NCI-H2107 (cell line): Measurements from ENCODE around the gene PDK2.

Source experiments
- DNase-seq: peaks from one replicate; lab custom pipeline; 2025; lab: John Stamatoyannopoulos, UW

Gene PDK2

DNA sequence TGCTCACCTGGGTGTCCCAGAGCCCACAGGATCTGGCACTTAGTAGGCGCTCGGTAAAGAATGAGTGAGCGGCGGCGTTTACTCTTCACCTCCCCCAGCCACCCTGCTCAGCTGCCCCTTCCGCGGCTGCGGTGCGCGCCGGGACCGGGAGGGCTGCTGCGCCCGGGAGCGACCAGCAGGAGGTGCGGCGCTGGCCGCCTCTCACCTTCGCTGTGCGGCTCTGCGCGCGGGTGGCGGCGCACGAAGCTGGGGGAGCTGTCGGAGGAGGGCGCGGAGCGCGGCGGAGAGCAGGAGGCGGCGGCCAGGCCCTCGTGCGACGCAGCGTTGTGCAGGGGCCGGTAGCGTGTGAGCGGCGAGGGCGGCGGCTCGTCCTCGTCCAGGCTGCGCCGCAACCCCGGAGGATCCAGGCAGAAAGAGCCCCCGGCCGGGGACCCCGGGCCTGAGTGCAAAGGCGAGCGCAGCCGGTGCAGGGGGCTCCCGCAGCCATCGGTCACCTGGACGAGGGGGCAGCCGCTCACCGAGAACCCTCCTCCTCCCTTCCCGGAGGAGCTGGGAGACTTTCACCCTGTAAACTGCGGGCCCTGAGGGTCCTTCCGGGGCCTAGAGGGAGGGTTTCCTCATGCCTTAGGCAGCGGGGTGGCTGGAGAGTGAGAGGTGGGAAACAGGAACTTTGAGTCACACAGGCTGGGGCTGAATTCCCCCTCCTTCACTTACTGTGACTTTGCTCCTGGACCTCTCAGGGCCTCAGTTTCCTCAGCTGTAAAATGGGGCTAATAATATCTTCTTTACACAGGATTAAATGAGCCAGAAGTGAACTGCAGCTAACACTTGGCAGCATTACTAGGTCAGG, 22.3 kb downstream of the PDK2 start:
- peak; percentile 57 for DNase-seq

GRCh38 chr17:50118076-50118827, 23.1 kb downstream of the PDK2 start:
- DNase-seq = no peak

- DNase-seq = no peak
Observed at GRCh38 chr17:50118828-50119218, 23.7 kb downstream of the PDK2 start.

- DNase-seq = no peak
Observed at GRCh38 chr17:50120475-50121253, 25.5 kb downstream of the PDK2 start.

DNA sequence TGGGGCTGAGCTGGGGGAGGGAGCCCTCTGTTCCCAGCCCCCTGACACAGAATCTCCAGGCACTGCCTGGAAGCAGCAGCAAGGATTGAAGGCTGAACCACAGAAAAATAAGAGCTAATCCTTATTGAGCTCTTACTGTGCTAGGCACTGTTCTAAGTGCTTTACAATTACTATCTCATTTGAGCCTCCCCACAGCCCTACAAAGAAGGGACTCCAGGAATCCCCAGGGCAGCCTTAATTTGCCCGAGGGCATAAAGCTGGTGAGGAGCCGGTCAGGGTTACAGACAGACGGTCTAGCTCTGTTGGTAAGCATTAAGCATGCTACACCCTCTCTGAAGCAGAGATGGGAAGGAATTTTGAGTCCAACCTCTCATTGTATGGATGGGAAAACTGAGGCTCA, 27.8 kb downstream of the PDK2 start:
- no peak for DNase-seq

GRCh38 chr17:50123649-50124349, 28.6 kb downstream of the PDK2 start:
- no peak for DNase-seq

GRCh38 chr17:50125420-50125997, 30.4 kb downstream of the PDK2 start:
- DNase-seq = no peak

DNA sequence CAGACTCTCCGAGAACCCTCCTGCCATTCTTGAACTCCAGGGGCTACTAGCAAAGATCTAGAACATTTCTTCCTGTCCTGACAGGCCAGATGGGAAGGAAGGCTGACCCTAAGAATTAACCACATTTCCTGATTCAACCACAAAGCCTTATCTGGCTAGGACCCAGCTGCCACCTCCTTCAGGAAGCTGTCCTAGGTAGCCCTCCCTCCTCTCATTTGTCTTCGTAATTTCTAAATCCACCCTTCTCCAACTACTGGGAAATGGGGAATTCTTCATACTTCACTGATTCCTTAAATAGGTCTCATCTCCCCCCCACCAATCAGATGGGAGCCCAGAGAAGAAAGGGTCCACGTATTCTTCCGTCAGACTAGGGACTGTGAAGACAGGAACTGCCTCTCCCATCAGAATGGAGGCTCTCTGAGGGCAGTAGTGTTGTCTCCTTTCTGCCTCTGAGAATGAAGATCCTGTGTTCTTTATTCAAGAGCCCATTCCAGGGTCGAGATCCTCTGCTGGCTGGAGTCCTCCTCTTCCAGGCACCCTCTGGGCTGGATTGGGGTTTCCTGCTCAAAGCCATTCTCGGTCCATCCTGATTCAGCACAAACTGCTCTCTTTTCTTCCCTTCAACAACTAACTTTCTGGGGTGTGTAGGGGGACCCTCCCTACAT, 32.7 kb downstream of the PDK2 start:
- DNase-seq = no peak

DNA sequence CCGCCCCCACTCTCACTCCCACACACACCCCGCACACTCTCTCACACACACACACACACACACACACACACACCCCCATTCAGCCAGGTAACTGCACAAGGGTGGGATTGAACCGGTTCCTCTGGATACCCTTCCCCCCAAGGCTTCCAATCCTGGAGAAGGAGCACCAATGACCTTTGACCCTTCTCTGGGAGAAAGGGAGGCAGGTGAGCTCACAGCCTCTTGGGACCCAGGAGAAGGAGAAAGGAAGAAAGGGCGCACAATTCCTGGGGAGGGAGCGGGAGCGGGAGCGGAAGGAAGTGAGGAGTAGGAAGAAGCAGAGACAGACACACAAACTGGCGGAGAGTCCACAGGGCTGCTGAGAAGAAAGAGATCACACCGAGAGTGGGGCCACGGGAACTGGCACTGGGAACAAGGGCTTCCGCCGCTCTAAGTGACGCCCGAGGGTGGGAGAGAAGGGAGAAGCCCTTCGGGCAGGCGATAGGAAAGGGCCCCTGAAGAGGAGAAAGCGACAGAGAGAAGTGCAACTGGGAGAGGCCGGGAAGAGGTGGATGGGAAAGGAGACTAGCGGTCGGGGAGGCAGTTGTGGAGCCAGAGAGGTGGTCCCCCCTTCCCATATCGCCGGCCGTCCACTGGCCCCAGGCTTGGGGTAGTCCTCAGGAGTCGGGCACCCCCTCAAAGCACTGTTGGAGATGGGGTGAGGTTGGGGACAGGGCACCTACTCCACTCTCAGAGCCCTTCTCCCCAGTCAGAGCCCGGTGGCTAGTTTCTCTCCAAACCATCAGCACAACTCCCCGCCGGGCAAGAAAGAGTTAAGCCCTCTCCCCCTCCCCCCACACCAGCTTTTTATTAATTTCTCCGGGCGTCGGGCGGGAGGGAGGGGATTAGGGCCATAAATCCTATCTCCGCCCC, 33.5 kb downstream of the PDK2 start:
- DNase-seq = no peak

- DNase-seq = no peak
Observed at GRCh38 chr17:50129353-50129727, 34.2 kb downstream of the PDK2 start.

DNA sequence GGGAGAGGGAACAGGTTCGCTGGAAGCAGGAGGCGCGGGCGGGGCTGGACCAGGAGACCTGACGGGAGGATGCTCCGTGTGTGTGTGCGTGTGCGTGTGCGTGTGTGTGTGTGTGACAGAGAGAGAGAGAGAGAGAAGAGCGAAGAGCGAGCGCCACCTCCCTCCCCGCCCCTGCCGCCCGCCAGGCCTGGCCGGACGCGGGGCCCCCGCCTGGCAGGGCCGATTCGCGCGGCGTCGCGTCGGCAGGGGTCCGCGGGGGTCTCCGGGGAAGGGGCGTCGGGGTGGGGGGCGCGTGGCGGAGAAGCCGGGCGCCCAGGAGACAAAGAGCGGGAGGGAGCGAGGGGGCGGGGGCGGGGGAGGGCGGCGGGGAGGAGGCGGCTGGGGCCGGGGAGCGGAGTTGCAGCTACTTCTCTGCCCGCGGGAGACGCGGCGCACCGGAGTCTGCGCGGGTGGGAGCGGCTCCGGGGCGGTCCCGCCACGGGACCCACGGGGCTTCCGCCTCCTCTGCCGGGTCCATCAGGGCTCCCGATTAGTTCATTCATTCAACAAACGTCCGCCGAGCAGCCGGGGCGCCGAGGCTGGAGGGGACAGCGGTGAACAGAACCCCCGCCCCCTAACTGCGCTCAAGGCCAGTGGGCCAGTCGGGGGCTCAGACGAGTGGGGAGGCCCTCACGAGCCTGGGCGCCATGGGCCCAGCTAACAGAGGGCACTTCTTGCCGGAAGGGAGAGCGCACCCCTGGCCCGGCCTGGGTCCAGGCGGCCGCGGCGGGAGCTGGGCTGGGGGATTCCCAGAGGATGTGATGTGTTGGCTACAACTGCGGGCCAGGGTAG, 34.8 kb downstream of the PDK2 start, which contains the start of gene SAMD14:
TSS of gene SAMD14 (minus strand) at position 433 of the 831 bp plus-strand sequence. CDS start 5,201 bp downstream, outside the sequence.
- DNase-seq = no peak

DNA sequence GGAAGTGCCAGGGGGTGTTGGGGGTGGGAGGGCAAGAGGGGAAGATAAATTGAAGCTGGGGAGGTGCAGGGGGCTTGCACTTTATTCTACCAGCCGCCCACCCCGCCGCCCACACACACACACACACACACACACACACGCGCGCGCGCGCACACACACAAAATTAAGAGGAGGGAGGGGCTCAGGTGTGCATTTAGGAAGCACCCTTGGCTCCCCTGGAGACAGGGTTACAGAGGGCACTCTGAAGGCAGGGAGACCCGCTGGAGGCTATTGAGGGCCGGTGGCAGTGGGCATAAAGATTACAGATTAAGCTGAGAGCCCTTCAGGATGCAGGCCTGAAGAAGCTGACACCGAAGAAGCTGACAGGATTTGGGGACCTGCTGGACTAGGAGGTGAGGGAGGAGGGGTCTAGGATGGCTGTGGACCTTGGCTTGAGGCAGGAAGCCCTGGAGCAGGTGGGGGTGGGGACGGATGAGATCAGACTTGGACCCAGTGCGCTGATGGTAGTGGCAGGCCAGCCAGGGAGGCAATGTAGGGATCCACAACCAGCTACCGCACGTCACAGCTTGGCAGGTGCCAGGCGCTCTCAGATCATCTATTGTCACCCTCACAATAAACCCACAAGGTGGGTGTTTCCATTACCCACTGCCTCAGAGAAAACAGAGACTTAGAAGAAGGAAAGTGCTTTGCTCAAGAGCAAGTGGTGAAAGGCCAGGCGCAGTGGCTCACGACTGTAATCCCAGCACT, 35.6 kb downstream of the PDK2 start:
- DNase-seq = no peak

GRCh38 chr17:50132104-50132794, 37.1 kb downstream of the PDK2 start:
- no peak for DNase-seq

- DNase-seq = no peak
Observed at GRCh38 chr17:50133028-50133768, 38.0 kb downstream of the PDK2 start.

GRCh38 chr17:50133769-50134099, 38.6 kb downstream of the PDK2 start:
- DNase-seq = no peak

- no peak for DNase-seq
Observed at GRCh38 chr17:50134206-50135110, 39.3 kb downstream of the PDK2 start.
